ENCODE results near the gene NRTN. TPM values are rescaled to one million over a fixed set of nuclear protein-coding genes. Genes with fewer than 3 reads are reported as not detected.

The NRTN gene
- total and polyA plus RNA-seq, 2 donors (not counting 3 experiments of a cell fraction or from before 2014, with no cell fraction given): 0.41 TPM; not detected in 1

DNA sequence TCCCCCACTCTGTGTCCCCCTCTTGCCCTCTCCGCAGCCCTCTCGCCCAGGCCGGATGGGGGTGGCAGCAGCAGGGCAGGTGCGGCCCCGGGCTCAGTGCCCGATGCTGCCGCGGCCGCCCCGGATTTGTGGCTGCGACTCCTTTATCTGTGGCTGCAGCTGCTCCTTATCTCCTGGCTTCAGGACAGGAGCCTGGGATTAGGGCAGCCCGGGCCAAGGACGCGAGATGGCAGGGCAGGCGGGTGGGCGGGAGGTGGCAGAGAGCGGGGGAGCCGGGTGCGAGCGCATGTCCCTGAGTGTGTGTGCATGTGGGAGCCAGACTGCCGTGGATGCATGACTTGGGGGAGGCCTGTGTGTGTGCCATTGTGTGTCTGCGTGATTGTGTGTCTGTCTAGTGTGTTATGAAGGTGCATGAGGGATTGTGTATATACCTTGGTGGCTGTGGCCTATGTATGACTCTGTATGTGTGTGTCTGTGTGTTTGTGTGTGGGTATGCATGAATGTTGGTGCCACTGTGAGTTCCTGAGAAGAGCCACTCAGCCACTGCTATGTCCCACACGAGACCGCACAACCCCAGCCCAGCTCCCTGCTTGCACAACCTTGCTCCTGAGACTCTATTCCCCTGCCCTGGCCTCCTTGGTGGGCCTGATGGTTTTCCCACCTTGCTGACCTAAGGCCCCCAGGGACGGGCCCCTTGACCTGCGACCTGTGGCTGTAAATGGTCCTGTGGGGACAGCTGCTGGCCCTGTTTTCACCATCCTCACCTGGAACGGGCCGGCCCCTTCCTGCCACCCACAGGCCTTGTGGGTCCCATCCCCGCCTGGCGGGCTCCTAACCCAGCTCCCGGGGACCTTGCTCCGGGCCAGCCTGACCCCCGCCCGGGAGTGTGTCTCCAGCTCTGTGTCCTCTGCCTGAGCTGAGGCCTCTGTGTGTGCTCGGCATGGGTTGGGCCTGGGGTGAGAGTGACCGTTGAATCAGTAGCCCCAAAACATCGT lies 5.3 kb upstream of the NRTN start:
- H3K4me2 ChIP-seq (ENCODE audit: insufficient read depth, low read length): no peak overlapping the region
- no peaks in the 10 kb centered on the region for H3K79me2 ChIP-seq (ENCODE audit: control insufficient read depth, insufficient read depth, low read length)
- H4K20me1 ChIP-seq (replicated peaks; ENCODE audit: control insufficient read depth, extremely low read depth, insufficient read depth, low read length): no peaks in the 10 kb centered on the region
- peaks cover 5% of the 10 kb centered on the region for H3K4me1 ChIP-seq (ENCODE audit: control insufficient read depth, extremely low read depth, insufficient read depth, low read length)
- H3K27ac ChIP-seq (ENCODE audit: insufficient read depth, low read depth, low read length): no peak overlapping the region
- peak; percentile 24 for TF ChIP-seq GATA2 (IDR thresholded peaks at IDR 0.05; ENCODE audit: insufficient read depth, insufficient read length, low read depth, low read length)
- no peak for TF ChIP-seq POLR2AphosphoS5 (IDR thresholded peaks at IDR 0.05; ENCODE audit: insufficient read depth, low read depth, low read length)
- peak; percentile 45 for TF ChIP-seq EZH2 (IDR thresholded peaks at IDR 0.05; ENCODE audit: borderline replicate concordance, low read depth, low read length, severe bottlenecking)
- H3K36me3 ChIP-seq (ENCODE audit: control insufficient read depth in 2 of 2, extremely low read depth in 1 of 2, insufficient read depth in 2 of 2, low read length in 2 of 2): no peaks in the 10 kb centered on the region
- H3K9me1 ChIP-seq (replicated peaks; ENCODE audit: control insufficient read depth, extremely low read depth, insufficient read depth, low read length): peaks cover 2% of the 10 kb centered on the region
- no peak overlapping the region for H3K9ac ChIP-seq (replicated peaks; ENCODE audit: extremely low read depth, insufficient read depth, low read length)
- H3K27me3 ChIP-seq (ENCODE audit: control insufficient read depth in 2 of 2, insufficient read depth in 2 of 2, low read length in 2 of 2): no peaks in the 10 kb centered on the region
- dilution Hi-C loops (cut with MboI; ENCODE audit: extremely low pct_ligation_motif_present, low sequenced_read_pairs): no loop called here
- BruUV-seq (replicated peaks): no TSS peak
- FAIRE-seq (no peak), DNase-seq (ENCODE audit: low read depth, low spot score) (peak; percentile 46)
- no peaks in the 10 kb centered on the region for H3K9me3 ChIP-seq (replicated peaks; ENCODE audit: control insufficient read depth, insufficient read depth, low read length)
- no peak overlapping the region for H3K4me3 ChIP-seq (replicated peaks in 1 of 3; ENCODE audit: insufficient read depth in 1 of 3, low read depth in 1 of 3, low read length in 3 of 3)
- no peak overlapping the region for H2AFZ ChIP-seq (ENCODE audit: low read depth, low read length)
- intact Hi-C loops (cut with micrococcal nuclease): loop anchor here (10.0 kb wide), 1 partner anchor 185 kb away; no protein-coding TSS in a partner anchor
- ChIA-PET CTCF (interaction anchor here (0.6 kb wide), 1 partner anchor 8 kb away, joined by 3 read pairs; the partner anchor contains the start of gene DUS3L), POLR2A (no interaction called here)

All from endothelial cell of umbilical vein (primary cell).